Stimulated activated CD4-positive, alpha-beta T cell treated with anti-CD3 and anti-CD28 coated beads, Interleukin-4, amount 100 ng/mL, for 48 hours (primary cell): ENCODE data around the gene CYRIA.

Experiments used
- DNase-seq, 2 donors: peaks; one replicate each; pipeline ENCODE4 v3.0.0-alpha.2; 2020; ENCODE audit warnings: low read depth in 2 of 2

Gene CYRIA

DNA sequence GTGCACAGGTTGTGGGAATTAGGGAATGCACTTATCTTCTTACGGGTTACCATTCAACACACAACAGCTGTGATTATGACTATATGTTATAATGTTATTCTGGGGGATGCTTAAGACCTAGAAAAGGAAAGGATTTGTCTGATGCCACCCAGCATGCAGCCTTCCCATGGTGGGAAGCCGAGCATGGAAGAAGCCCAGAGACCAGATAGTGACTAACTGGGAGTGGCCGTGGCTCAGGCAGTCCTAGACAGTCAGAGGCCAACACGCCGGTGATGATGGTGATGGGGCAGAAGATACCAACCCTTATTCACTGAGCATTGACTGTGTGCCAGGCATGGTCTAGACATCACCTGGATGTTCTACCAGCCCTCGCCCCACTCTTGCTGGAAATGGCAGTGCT is 35.9 kb downstream of the CYRIA start:
- no peak for DNase-seq

DNA sequence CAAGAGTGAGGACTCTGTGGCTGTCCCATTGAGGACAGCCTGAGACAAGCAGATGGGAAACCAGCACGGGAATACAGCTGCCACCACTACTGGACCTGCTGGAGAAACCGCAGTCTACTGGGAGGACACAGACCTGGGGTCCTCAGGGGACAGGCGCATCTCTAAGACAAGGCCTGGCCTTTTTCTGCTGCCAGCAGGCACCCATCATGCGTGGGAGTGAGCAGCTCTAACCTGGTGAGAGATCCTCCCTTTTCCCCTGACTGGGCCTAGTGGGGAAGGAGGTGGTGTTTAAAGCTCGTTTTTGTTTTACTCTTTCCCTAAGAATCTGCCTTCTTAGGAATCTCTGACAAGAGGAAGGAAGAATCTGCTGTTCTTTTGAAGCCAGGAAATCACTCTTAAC is 36.6 kb downstream of the CYRIA start:
- no peak for DNase-seq

DNA sequence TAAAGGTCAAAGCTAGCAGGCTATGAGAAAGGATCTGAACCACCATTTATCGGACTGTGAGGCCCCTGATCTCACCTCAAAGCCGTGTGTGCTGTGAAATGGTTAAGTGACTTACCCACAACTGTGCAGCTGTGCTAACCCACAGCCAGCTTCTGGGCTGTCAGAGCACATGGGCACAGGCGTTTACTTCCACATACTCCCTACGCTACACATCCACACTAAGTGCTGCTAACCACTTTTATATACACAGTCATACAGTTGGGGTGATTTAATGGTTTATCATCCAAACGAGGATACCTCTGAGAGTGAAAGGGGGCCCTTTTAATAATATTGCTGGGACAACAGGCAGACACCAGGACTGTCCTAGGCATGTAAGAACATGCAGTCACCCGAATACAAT is 37.3 kb downstream of the CYRIA start:
- no peak for DNase-seq

DNA sequence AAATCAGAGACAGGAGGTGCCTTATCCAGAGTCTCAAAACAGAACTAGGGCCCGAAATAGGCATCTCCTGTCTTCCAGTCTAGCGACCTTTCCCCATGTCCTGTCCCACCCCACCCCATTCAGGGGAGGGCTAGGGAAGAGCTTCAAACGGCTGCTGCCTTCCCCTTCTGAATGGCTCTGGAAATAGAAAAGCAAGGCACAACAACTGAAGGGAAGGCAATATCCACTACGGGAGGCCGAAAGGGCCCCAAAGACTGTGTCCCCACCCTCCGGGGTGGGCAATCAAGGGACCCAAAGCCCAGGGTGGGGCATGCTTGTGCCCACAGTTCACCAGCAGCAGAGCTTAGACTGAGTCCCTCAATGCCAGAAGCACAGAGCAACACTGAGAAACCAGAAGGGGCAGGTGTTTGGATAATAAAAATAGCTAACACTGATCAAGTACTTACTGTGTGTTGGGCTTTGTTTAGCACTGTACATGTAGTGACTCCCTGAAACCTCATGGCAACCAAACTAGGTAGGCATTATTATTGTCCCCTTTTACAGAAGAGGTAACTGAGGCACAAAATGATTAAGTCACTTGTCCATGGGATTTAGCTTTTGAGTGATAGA is 38.5 kb downstream of the CYRIA start:
- DNase-seq, result no peak

DNA sequence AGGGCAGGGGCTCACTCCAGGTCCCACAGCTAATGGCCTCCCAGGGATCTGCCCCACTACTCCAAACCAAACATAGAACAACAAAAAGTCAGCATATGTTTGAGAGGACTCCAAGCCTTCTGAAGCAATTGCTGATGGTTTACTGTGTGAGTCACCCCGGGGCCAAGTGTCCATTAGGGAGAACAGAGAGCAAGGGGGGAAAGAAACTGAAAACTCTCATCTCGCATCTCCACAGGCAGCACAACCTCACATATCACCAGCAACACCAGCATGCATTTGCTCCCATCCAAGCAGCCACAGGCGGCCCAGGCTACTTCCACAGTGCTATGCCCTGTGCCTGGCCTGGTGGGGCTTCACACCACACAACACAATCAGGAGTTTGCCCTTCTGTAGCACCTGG is 39.1 kb downstream of the CYRIA start:
- DNase-seq, result no peak

DNA sequence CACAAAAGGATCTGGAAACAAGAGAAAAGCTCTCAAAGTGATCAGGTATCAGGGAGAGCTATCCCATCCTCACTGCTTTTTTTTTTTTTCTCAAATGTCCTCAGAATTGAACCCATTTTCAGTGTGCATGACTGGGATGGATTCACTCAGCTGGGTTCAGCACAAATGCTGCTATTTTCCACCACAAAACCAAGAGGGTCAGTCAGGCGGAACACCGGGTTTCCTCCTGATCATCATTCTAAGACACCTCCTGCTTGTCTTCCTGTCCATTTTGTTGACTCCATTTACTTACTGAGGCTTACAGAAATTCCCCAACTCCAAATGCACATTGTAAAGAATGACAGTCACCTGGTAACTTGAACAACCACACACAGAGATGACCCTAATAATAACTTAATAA is 39.9 kb downstream of the CYRIA start:
- no peak for DNase-seq

DNA sequence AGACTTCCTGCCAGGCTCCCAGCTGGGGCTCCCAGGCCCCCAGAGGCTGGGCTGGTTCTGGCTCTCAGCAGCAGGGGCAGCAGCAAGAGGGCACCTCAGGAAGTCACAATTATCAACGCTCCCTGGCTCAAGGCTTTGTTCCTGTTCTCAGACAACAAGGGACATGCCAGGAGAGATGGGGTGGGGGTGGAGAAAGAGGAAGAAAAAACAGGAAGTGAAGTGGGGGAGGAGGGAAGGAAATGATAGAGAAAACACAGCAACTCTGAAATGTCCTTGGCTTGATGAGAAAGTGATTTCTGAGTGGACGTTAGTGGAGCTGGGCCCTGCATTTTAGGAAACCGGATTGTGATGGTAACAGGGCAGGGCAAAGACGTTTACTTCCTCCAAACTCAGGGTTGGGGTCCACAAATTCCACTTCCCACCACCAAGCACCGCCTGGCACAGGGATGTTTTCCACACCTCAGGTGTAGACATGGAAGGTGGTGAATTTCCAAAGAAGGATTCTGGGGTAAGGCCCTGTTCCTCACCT is 40.4 kb downstream of the CYRIA start:
- DNase-seq, result no peak

DNA sequence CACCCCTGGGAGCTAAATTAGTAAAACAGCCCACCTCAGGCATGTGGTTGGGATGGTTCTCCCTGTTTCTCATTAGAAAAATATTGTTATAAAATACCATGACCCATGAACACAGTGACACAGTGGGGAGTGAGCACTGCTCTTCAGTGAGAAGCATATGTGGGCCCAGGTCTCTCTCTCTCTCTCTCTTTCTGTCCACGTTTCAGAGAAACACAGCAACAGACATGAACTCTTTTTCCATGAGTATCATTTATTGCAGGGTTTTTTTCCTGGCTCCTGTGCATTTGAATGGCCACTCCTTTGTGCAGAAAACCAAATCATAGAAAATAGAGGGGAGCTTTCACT is 41.2 kb downstream of the CYRIA start:
- no peak for DNase-seq

DNA sequence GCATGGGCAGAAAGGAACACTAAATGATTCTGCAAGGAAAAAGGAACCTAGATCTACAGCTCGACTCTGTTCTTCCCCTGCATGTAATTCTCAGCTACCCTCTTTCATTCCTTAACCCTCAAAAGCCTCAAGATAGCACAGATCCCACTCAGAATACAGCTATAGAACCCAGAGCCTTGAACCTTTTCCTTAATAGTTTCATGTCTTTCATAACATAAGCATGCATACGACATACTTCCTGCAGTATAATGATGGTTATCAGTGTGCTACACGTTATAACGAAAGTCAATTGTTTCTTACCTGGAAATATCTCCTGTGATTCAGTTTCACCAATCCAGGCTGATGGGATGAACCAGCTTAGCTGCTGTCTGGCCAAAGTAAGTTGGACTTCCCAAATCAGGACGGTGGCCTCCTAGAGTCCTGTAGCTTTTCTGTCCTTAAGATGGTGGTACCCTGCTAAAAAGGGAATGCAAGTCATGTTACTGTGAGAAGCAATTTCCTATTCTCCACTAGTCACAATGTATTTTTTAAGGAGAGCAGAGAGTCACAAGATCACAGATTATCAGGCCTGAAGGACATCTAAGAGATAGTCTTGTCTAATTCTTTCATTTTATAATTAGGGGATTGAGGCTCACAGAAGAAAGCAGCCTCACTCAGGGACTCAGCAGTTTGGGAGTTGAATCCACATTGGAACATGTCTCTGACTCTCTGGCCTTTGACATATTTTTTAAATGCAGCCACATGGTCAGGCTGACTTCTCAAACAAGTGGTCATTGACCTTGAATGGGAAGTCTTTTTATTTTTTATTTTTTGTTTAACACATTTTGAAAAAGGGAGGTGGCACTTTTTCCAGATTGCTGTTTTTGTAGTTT is 41.8 kb downstream of the CYRIA start:
- no peak for DNase-seq

DNA sequence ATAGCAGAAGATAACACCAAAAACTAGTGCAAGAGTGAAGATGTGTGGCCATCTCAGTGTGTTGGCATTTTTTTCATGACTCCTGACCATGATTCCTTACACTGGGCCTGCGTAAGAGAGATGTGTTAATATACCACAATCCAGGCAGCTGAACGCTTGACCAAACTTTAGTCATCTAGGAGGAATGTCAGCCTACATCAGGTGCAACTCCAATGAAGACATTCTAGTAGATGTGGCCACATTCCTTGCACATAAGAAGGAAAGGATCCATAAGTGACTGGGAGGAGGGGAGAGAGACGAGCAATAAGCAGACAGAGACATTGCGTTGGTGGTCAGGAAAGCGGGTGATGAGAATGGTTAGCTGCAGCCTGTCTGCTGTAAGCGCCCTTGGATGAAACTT is 42.6 kb downstream of the CYRIA start:
- DNase-seq, result no peak

DNA sequence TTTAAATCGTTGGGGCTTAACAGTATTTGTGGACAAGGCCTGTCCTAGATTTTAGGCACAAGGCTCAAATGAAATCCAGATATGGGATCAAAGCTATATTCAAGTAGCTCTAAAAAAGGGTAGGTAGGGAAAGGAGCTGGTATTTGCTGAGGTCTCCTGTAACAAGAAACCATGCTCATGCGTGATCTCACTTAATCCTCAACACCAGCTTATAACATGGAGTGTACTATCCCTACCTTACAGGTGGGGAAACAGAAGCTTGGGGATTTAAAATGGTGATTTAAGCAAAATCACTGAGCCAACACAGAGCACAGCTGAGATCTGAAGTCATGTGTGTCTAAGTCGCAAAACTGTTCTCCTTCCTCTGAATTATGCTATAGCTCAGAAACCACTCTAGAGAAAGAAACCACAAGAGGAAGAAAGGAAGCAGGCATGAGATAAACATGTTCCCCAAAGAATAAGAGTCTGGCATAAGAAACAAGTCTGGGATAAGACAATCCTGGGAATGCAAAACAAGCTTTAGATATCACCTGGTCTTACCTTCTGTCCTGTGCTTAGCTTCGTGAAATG is 43.1 kb downstream of the CYRIA start:
- DNase-seq, result no peak

DNA sequence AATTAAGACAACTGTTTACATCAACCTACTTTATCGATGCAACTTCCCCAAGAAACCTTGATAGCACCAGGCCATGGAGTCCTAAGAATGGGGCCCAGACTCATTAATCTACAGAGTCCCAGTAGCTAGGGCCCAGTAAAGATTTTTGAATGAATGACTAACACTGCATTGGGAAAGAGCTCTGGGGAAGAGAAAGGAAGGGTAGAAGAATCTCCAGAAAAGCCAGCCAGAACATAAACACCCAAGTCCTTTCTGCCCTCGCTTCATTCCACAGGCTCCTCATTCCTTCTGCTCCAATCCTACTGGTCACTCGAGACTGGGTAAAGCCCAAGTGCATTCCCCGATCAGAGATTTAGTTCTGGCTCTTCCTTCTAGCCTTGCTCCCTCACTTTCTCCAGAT is 44.3 kb downstream of the CYRIA start:
- DNase-seq, result no peak

DNA sequence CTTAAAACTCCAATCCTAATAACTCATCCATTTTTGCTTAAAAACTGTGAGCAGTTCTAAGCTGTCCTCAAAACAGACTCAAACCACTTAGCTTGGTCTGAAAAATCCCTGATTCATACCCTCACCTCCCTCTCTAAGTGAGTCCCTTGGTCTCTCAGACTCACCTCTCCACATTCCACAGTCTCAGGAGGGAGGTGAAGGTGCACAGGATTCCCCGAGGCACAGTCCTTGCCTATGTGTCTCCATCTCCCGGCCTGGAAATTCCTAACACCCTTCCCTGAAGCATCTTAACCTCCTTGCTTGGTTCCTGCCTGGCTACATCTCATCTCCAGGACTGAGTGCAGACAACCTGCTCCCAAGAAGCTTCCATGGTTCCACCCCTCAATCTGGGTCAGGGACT is 45.0 kb downstream of the CYRIA start:
- no peak for DNase-seq

DNA sequence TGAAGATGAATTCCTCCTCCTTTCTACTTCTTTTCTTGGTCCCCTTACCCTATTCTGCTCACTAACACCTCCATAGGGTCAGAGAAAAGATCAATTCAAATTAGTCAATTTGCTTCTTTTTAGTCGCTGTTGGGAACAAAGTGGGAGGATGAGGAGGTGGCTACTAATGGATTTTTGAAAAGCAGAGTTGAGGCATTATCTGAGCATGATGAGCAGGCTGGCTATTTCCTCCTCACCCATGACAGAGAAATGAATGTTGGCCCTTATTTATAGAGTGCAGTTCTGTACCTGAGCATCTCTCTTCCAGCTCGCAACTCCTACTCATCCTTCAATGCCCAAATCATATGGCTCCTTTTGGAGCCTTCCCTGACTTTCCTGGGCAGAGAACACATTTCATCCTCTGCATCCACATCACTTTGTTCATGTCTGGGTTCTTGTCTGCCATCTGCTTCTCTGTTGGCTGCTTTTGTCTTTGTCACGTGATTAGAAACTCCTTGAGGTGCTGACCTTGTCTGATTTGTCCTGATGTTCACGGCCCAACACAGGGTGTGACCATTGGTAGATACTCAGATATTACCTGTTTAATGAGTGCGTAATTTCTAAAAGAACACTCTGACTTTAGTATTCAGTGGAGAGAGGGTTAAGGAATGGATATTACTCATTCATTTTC is 45.9 kb downstream of the CYRIA start:
- DNase-seq, result no peak

DNA sequence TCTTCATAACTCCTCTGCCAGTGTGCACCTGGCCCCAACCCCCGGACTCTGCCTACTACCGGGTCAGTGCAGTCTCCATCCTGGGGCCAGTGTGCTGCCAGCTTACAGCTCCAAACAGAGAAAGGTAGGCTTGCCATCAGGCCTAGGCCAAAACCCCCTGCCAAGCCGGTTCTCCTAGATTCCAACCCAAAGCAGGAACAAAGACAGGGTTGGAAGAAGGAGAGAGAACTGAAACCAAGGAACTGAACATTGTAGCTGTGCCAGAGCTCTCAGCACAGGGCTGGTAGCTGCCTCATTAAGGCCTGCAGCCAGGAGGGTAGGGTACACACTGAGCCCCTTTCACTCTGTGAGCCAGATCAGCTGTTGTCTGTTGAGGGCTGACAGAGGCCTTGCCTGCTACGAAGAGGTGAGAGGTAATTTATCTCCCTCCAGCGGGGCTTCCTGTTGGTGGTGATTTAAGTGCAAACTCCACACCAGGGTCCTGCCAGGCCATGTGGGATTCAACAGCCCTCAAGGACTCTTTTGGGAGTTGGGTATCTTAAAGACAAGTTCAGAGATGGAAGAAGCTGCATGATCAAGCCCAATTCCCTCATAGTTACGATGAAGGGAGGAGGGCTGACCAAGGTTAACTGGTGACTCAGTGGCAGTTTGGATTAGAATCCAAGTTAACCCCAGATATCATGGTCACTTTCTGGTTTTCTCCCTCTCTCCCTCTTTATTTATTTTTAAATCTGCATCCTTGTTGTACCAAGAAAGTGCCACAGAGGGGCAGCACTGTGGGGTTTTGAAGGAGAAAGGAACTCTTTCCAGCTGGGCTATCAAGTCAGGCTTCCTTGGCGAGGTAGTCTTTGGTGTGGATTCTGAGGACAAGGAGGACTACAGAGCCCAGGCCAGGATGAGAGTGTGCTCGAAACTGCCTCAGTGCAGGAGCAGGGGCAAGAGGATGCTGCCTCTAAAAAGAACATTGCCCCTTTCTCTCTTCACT is 48.1 kb downstream of the CYRIA start:
- no peak for DNase-seq
